ENCODE measurements around the gene FGD4.
"Not testable (repeated sequence)": the region's sequence is repeated elsewhere in the genome, so short reads cannot be mapped to it uniquely, and the experiment has no call there.

FGD4 gene

GRCh38 chr12:32561931-32562341 lies 162.6 kb downstream of the FGD4 start:
- H3K4me3 ChIP-seq (ENCODE audit: low read depth, low read length) = no peak overlapping the region
- no peak for DNase-seq (ENCODE audit: low read depth)
- TF ChIP-seq, protein P1, sequence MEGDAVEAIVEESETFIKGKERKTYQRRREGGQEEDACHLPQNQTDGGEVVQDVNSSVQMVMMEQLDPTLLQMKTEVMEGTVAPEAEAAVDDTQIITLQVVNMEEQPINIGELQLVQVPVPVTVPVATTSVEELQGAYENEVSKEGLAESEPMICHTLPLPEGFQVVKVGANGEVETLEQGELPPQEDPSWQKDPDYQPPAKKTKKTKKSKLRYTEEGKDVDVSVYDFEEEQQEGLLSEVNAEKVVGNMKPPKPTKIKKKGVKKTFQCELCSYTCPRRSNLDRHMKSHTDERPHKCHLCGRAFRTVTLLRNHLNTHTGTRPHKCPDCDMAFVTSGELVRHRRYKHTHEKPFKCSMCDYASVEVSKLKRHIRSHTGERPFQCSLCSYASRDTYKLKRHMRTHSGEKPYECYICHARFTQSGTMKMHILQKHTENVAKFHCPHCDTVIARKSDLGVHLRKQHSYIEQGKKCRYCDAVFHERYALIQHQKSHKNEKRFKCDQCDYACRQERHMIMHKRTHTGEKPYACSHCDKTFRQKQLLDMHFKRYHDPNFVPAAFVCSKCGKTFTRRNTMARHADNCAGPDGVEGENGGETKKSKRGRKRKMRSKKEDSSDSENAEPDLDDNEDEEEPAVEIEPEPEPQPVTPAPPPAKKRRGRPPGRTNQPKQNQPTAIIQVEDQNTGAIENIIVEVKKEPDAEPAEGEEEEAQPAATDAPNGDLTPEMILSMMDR (IDR thresholded peaks at IDR 0.05; ENCODE audit: low read depth, low read length, missing control alignments) = no peak

DNA sequence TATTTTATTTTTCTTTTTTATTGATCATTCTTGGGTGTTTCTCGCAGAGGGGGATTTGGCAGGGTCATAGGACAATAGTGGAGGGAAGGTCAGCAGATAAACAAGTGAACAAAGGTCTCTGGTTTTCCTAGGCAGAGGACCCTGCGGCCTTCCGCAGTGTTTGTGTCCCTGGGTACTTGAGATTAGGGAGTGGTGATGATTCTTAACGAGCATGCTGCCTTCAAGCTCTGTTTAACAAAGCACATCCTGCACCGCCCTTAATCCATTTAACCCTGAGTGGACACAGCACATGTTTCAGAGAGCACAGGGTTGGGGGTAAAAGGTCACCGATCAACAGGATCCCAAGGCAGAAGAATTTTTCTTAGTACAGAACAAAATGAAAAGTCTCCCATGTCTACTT lies 163.1 kb downstream of the FGD4 start:
- not testable (repeated sequence) for DNase-seq (ENCODE audit: low read depth); H3K4me3 ChIP-seq (ENCODE audit: low read depth, low read length)

GRCh38 chr12:32566663-32567295 lies 167.4 kb downstream of the FGD4 start:
- no peak overlapping the region for H3K4me3 ChIP-seq (ENCODE audit: low read depth, low read length)
- no peak for DNase-seq (ENCODE audit: low read depth)
- TF ChIP-seq, protein P1 (IDR thresholded peaks at IDR 0.05; ENCODE audit: low read depth, low read length, missing control alignments) = no peak

DNA sequence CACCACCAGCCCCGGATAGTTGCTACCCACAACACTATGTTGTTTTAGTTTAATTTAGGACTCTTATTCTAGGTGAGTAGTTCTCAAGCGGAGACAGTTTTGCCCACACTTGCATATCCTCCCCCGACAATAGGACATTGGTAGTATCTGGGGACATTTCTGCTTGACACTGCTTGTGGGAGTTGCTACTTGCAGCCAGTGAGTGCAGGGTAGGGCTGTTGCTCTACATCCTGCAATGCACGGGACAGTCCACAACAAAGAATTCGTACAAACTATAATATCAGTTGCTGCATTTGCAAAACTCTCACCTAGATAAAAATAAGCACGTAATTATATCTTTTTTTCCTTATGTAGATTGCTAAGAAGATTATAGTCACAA lies 167.9 kb downstream of the FGD4 start:
- H3K4me3 ChIP-seq (ENCODE audit: low read depth, low read length) = no peak overlapping the region
- TF ChIP-seq, protein P1 (IDR thresholded peaks at IDR 0.05; ENCODE audit: low read depth, low read length, missing control alignments) = no peak
- DNase-seq (ENCODE audit: low read depth) = no peak

GRCh38 chr12:32568228-32568627 lies 168.9 kb downstream of the FGD4 start:
- TF ChIP-seq, protein P1 (IDR thresholded peaks at IDR 0.05; ENCODE audit: low read depth, low read length, missing control alignments) = no peak
- H3K4me3 ChIP-seq (ENCODE audit: low read depth, low read length) = no peak overlapping the region
- no peak for DNase-seq (ENCODE audit: low read depth)

GRCh38 chr12:32569259-32569658 lies 169.9 kb downstream of the FGD4 start:
- TF ChIP-seq, protein P1 (IDR thresholded peaks at IDR 0.05; ENCODE audit: low read depth, low read length, missing control alignments) = no peak
- no peak overlapping the region for H3K4me3 ChIP-seq (ENCODE audit: low read depth, low read length)
- DNase-seq (ENCODE audit: low read depth) = no peak

- TF ChIP-seq, protein P1 (IDR thresholded peaks at IDR 0.05; ENCODE audit: low read depth, low read length, missing control alignments) = no peak
- no peak overlapping the region for H3K4me3 ChIP-seq (ENCODE audit: low read depth, low read length)
- no peak for DNase-seq (ENCODE audit: low read depth)
These were observed 175.2 kb downstream of the FGD4 start for GRCh38 chr12:32574585-32574984.

Data from GM12864 (cell line).